ENCODE results near the gene WDR81.
"Not testable (repeated sequence)": the region's sequence is repeated elsewhere in the genome, so short reads cannot be mapped to it uniquely, and the experiment has no call there.

DNA sequence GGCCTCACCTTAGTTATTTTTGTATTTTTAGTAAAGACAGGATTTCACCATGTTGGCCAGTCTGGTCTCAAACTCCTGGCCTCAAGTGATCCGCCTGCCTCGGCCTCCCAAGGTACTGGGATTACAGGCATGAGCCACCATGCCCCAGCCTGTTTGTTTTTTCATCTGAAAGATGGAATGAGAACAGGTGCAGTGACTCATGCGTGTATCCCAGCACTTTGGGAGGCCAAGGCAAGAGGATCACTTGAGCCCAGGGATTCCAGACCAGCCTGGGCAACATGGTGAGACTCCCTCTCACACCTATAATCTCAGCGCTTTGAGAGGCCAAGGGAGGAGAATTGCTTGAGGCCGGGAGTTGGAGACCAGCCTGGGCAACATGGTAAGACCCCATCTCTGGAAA lies 24.6 kb upstream of the WDR81 start:
- TF ChIP-seq, protein P1, sequence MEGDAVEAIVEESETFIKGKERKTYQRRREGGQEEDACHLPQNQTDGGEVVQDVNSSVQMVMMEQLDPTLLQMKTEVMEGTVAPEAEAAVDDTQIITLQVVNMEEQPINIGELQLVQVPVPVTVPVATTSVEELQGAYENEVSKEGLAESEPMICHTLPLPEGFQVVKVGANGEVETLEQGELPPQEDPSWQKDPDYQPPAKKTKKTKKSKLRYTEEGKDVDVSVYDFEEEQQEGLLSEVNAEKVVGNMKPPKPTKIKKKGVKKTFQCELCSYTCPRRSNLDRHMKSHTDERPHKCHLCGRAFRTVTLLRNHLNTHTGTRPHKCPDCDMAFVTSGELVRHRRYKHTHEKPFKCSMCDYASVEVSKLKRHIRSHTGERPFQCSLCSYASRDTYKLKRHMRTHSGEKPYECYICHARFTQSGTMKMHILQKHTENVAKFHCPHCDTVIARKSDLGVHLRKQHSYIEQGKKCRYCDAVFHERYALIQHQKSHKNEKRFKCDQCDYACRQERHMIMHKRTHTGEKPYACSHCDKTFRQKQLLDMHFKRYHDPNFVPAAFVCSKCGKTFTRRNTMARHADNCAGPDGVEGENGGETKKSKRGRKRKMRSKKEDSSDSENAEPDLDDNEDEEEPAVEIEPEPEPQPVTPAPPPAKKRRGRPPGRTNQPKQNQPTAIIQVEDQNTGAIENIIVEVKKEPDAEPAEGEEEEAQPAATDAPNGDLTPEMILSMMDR (IDR thresholded peaks at IDR 0.05; ENCODE audit: low read depth, low read length): not testable (repeated sequence)
- not testable (repeated sequence) for TF ChIP-seq EZH2phosphoT487 (IDR thresholded peaks at IDR 0.05; ENCODE audit: low read depth)

All from OCI-LY3 (cell line).